Calu3 (cell line): ENCODE data around the gene HASPIN. TPM values are rescaled to one million over a fixed set of nuclear protein-coding genes. Genes with fewer than 3 reads are reported as not detected.

Source experiments
- BruUV-seq: library from RNA; stranded (reverse); fragments of 400-500 nt; replicated peaks from 2 replicates; lab custom pipeline; 2021; lab: Mats Ljungman, UMichigan
- CTCF ChIA-PET: fragments of 300-600 bp; sonication (Branson Sonifier 250); formaldehyde crosslinking; loops from one replicate; lab custom pipeline; 2022; ENCODE audit warnings: antibody characterized with exemption; lab: Charles Lee
- DNase-seq: peaks from one replicate; pipeline ENCODE4 v3.0.0; 2022
- H3K27ac Mint-ChIP-seq: one replicate; pipeline ENCODE4 v1.8.0; 2022; ENCODE audit warnings: mixed read lengths; ENCODE audit not compliant: unreplicated experiment
- H3K27me3 Mint-ChIP-seq: one replicate; pipeline ENCODE4 v1.8.0; 2022; ENCODE audit warnings: mixed read lengths; ENCODE audit not compliant: unreplicated experiment
- H3K36me3 Mint-ChIP-seq: one replicate; pipeline ENCODE4 v1.8.0; 2022; ENCODE audit warnings: mild to moderate bottlenecking, moderate library complexity, mixed read lengths; ENCODE audit not compliant: insufficient read depth, unreplicated experiment
- H3K4me1 Mint-ChIP-seq: one replicate; pipeline ENCODE4 v1.8.0; 2022; ENCODE audit warnings: mild to moderate bottlenecking, low read depth, mixed read lengths; ENCODE audit not compliant: unreplicated experiment
- H3K4me3 Mint-ChIP-seq: one replicate; pipeline ENCODE4 v1.8.0; 2022; ENCODE audit warnings: mild to moderate bottlenecking, low read depth, moderate library complexity, mixed read lengths; ENCODE audit not compliant: unreplicated experiment
- H3K9me3 Mint-ChIP-seq: one replicate; pipeline ENCODE4 v1.8.0; 2022; ENCODE audit warnings: low read depth, mixed read lengths; ENCODE audit not compliant: unreplicated experiment
- intact Hi-C: fragments of 100-400 bp; cut with micrococcal nuclease; formaldehyde crosslinking; loops from one replicate; pipeline ENCODE4 v1.10.0; 2022; ENCODE audit not compliant: unreplicated experiment
- total RNA-seq: library from RNA; stranded (reverse); gene quantifications from 2 replicates; pipeline ENCODE4 v1.2.3, GENCODE V29; 2022
- TF ChIP-seq, protein P1 (sequence below): fragments of 200-600 bp; IDR thresholded peaks from one replicate; pipeline ENCODE4 v1.8.0; 2022; ENCODE audit warnings: antibody characterized with exemption; ENCODE audit not compliant: unreplicated experiment

HASPIN gene
- total RNA-seq, 1 experiment from 2014 or later = 13.4 TPM

DNA sequence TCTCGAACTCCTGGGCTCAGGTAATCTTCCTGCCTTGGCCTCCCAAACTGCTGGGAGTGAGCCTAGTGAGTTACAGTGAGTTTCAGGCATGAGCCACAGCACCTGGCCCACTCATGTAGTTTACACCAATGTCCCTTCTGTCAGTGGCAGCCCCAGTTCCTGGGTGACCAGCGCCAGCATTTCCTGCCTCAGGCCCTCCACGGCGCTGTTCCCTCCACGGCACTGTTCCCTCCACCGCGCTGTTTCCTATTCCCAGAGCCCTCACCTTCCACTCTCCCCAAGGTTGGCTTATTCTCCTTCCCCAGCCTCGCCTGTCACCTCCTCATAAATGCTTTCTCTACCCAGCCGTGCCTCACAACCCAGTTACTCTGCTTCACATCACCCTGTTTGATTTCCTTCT, 44.6 kb downstream of the HASPIN start:
- Mint-ChIP-seq H3K4me3 (no peak overlapping the region), H3K27ac (no peak overlapping the region), H3K27me3 (peaks cover 22% of the 10 kb centered on the region), H3K9me3 (no peaks in the 10 kb centered on the region), H3K4me1 (no peaks in the 10 kb centered on the region), H3K36me3 (no peaks in the 10 kb centered on the region)
- BruUV-seq = no TSS peak
- TF ChIP-seq, protein P1, sequence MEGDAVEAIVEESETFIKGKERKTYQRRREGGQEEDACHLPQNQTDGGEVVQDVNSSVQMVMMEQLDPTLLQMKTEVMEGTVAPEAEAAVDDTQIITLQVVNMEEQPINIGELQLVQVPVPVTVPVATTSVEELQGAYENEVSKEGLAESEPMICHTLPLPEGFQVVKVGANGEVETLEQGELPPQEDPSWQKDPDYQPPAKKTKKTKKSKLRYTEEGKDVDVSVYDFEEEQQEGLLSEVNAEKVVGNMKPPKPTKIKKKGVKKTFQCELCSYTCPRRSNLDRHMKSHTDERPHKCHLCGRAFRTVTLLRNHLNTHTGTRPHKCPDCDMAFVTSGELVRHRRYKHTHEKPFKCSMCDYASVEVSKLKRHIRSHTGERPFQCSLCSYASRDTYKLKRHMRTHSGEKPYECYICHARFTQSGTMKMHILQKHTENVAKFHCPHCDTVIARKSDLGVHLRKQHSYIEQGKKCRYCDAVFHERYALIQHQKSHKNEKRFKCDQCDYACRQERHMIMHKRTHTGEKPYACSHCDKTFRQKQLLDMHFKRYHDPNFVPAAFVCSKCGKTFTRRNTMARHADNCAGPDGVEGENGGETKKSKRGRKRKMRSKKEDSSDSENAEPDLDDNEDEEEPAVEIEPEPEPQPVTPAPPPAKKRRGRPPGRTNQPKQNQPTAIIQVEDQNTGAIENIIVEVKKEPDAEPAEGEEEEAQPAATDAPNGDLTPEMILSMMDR = no peak
- no peak for DNase-seq
- intact Hi-C loops = no loop called here
- CTCF ChIA-PET = no interaction called here

DNA sequence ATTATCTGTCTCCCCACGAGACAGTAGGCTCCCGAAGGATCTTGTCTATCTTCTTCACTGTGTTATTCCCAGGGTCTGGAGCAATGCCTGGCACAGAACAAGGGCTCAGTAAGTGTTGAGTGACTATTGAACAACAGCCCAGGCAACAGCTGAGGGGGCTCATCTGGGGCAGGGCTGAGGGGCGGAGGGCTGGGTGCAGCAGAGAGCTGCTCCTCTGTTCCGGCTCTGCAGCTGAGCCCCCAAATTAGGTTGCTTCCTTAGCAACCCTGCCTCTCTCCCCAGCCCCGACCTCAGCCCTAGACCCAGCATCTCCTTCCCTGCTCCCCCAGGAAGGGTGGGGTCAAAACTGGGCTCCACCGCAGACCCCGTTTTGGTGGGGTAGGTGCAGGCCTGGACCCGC, 45.1 kb downstream of the HASPIN start:
- Mint-ChIP-seq H3K4me1 (no peaks in the 10 kb centered on the region), H3K4me3 (no peak overlapping the region), H3K27ac (no peak overlapping the region), H3K9me3 (no peaks in the 10 kb centered on the region), H3K36me3 (no peaks in the 10 kb centered on the region), H3K27me3 (peaks cover 22% of the 10 kb centered on the region)
- TF ChIP-seq, protein P1 = no peak
- BruUV-seq = no TSS peak
- intact Hi-C loops = no loop called here
- no peak for DNase-seq
- CTCF ChIA-PET = no interaction called here

DNA sequence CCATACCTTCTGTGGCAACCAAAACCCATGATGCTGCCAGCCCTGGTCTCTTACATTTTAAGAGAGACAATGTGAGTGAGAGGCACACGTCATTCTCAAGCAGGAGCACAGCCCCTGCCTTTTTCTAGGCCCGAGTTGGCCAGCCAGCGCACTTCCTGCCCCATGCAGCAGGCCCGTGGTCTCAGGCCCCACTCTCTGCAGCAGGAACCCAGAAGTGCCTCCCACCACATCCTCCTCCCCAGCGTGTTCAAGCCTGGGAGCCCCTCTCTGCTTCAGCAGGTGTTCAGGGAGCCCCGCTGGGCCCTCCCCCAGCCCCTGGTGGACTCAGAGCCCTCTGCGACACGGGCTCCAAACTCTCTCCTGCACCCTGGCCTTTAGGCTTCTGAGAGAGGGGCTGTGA, 46.8 kb downstream of the HASPIN start:
- Mint-ChIP-seq H3K4me1 (no peaks in the 10 kb centered on the region), H3K27ac (no peak overlapping the region), H3K27me3 (peaks cover 17% of the 10 kb centered on the region), H3K36me3 (no peaks in the 10 kb centered on the region), H3K9me3 (no peaks in the 10 kb centered on the region), H3K4me3 (no peak overlapping the region)
- no peak for DNase-seq
- CTCF ChIA-PET = no interaction called here
- TF ChIP-seq, protein P1 = no peak
- intact Hi-C loops = no loop called here
- no TSS peak for BruUV-seq

DNA sequence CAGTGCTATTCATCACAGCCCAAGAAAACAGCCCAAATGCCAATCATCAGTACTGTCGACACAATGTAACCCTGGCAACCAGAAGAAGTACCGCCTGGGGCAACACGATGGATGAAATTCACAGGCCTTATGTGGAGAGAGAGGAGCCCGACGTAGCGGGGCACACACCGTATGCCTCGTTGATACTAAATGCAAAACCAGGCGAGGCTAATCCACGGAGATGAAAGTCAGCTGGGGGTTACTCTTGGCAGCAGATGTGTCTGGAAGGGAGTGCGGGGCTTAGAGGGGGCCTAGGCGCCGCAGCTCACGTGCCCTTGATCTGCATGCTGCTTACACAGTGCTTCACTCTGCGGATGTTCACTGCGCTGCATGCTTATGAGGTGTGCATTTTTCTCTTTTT, 47.4 kb downstream of the HASPIN start:
- Mint-ChIP-seq H3K4me3 (no peak overlapping the region), H3K4me1 (no peaks in the 10 kb centered on the region), H3K27ac (no peak overlapping the region), H3K9me3 (no peaks in the 10 kb centered on the region), H3K36me3 (no peaks in the 10 kb centered on the region), H3K27me3 (peaks cover 10% of the 10 kb centered on the region)
- BruUV-seq = no TSS peak
- intact Hi-C loops = no loop called here
- TF ChIP-seq, protein P1 = no peak
- DNase-seq = no peak
- CTCF ChIA-PET = no interaction called here
